Measurements from ENCODE around the gene OR1G1. TPM values are rescaled to one million over a fixed set of nuclear protein-coding genes. Genes with fewer than 3 reads are reported as not detected.

OR1G1 gene
- total RNA-seq, 2 experiments from 2014 or later, result not detected

- no TSS peak for BruUV-seq (replicated peaks)
- no peaks in the 10 kb centered on the region for H3K4me1 ChIP-seq (ENCODE audit: insufficient read depth, low read length, poor library complexity, severe bottlenecking)
- DNase-seq (ENCODE audit: low spot score), result no peak
- no peak within 1 kb of the TSS for H3K4me2 ChIP-seq (ENCODE audit: low read length)
- no peaks in the 10 kb centered on the region for H4K20me1 ChIP-seq (ENCODE audit: insufficient read depth, low read length)
- ChIA-PET POLR2A (interaction anchor here (0.7 kb wide), 1 partner anchor 325 kb away, joined by 5 read pairs; no protein-coding TSS in a partner anchor), CTCF (ENCODE audit: unreplicated experiment) (no interaction called here)
- H3K36me3 ChIP-seq (ENCODE audit: insufficient read depth, low read length), result no peaks in the 10 kb centered on the region
- intact Hi-C loops (cut with micrococcal nuclease; ENCODE audit: unreplicated experiment), result no loop called here
- TF ChIP-seq EZH2phosphoT487 (IDR thresholded peaks at IDR 0.05; ENCODE audit: borderline replicate concordance, low read depth, low read length) (no peak), CTCF (conservative IDR thresholded peaks at IDR 0.05; ENCODE audit: low read length) (no peak)
- H3K79me2 ChIP-seq (ENCODE audit: insufficient read depth, low read depth, low read length), result no peaks in the 10 kb centered on the region
- H3K9me2 ChIP-seq (ENCODE audit: insufficient read depth, low read length), result no peaks in the 10 kb centered on the region
- H2AFZ ChIP-seq (ENCODE audit: low read length), result no peak within 1 kb of the TSS
- no peak within 1 kb of the TSS for H3K4me3 ChIP-seq (ENCODE audit: low read depth, low read length, poor library complexity, severe bottlenecking)
- H3K9me3 ChIP-seq (ENCODE audit: low read length), result no peaks in the 10 kb centered on the region
- no peak within 1 kb of the TSS for H3K27ac ChIP-seq (ENCODE audit: low read depth, low read length, poor library complexity, severe bottlenecking)
Observed at GRCh38 chr17:3104322-3104721, 23.0 kb downstream of the OR1G1 start, which contains the start of gene OR1D2. Gene OR1D2 (minus strand): TSS chr17:3104422. CDS start chr17:3092996, 11,426 bp downstream.

Other genes starting within 250 kb of the OR1G1 start
- gene OR1D5, start 63.9 kb downstream of the OR1G1 start, total RNA-seq (2014; rRNA removed; shearing (Covaris generic)), result not detected in 2 replicates
- not detected in 2 replicates for gene OR1D5, start 63.9 kb downstream of the OR1G1 start, total RNA-seq (2022)
- gene OR1D2, start 23.1 kb downstream of the OR1G1 start, total RNA-seq (2014; rRNA removed; shearing (Covaris generic)), result not detected in 2 replicates
- not detected in 2 replicates for gene OR1D2, start 23.1 kb downstream of the OR1G1 start, total RNA-seq (2022)
- not detected in 2 replicates for gene OR1A2, start 70.0 kb upstream of the OR1G1 start, total RNA-seq (2014; rRNA removed; shearing (Covaris generic))
- gene OR1A2, start 70.0 kb upstream of the OR1G1 start, total RNA-seq (2022), result not detected in 2 replicates
- not detected in 2 replicates for gene OR1A1, start 80.1 kb upstream of the OR1G1 start, total RNA-seq (2014; rRNA removed; shearing (Covaris generic))
- not detected in 2 replicates for gene OR1A1, start 80.1 kb upstream of the OR1G1 start, total RNA-seq (2022)
- gene OR3A1, start 170.8 kb upstream of the OR1G1 start, total RNA-seq (2014; rRNA removed; shearing (Covaris generic)), result not detected in 2 replicates
- gene OR3A1, start 170.8 kb upstream of the OR1G1 start, total RNA-seq (2022), result not detected in 2 replicates

Data from OCI-LY7 (cell line).